H9 (cell line): ENCODE data around the gene STMN3. TPM values are rescaled to one million over a fixed set of nuclear protein-coding genes. Genes with fewer than 3 reads are reported as not detected.

Experiments
- DNase-seq: peaks from one replicate; pipeline ENCODE4 v3.0.0-alpha.2; 2017
- H2AFZ ChIP-seq: one replicate; pipeline ENCODE4 v1.6.1; 2013; ENCODE audit warnings: mild to moderate bottlenecking, low read length, control low read depth, moderate library complexity
- H2AK5ac ChIP-seq: 2 replicates; pipeline ENCODE4 v1.6.1; 2013; ENCODE audit warnings: low read length, control low read depth, mixed read lengths; ENCODE audit not compliant: insufficient read length
- H2BK120ac ChIP-seq: one replicate; pipeline ENCODE4 v1.6.1; 2013; ENCODE audit warnings: low read depth, mild to moderate bottlenecking, low read length, control low read depth, inconsistent platforms; ENCODE audit not compliant: poor library complexity, severe bottlenecking
- H2BK12ac ChIP-seq: 2 replicates; pipeline ENCODE4 v1.6.1; 2013; ENCODE audit warnings: low read length, control low read depth, mixed read lengths, low read depth; ENCODE audit not compliant: insufficient read length
- H2BK15ac ChIP-seq: 2 replicates; pipeline ENCODE4 v1.6.1; 2013; ENCODE audit warnings: low read depth, low read length, control low read depth
- H2BK20ac ChIP-seq: one replicate; pipeline ENCODE4 v1.6.1; 2013; ENCODE audit warnings: low read depth, mild to moderate bottlenecking, low read length, control low read depth, inconsistent platforms; ENCODE audit not compliant: poor library complexity, severe bottlenecking
- H2BK5ac ChIP-seq: 2 replicates; pipeline ENCODE4 v1.6.1; 2013; ENCODE audit warnings: low read length, control low read depth, mixed read lengths; ENCODE audit not compliant: insufficient read length
- H3K14ac ChIP-seq: 2 replicates; pipeline ENCODE4 v1.6.1; 2013; ENCODE audit warnings: low read length, control low read depth; ENCODE audit not compliant: insufficient read depth
- H3K18ac ChIP-seq: 2 replicates; pipeline ENCODE4 v1.6.1; 2013; ENCODE audit warnings: low read depth, mild to moderate bottlenecking, mixed read lengths, low read length, control low read depth; ENCODE audit not compliant: insufficient read length
- H3K23ac ChIP-seq: 2 replicates; pipeline ENCODE4 v1.6.1; 2013; ENCODE audit warnings: low read length, control low read depth, mixed read lengths, low read depth; ENCODE audit not compliant: insufficient read length
- H3K23me2 ChIP-seq: 2 replicates; pipeline ENCODE4 v1.6.1; 2013; ENCODE audit warnings: low read depth, mild to moderate bottlenecking, mixed read lengths, low read length, control low read depth; ENCODE audit not compliant: insufficient read length, poor library complexity, severe bottlenecking
- H3K27ac ChIP-seq: 2 replicates; pipeline ENCODE4 v1.5.1; 2013; ENCODE audit warnings: low read length, control low read depth, mixed read lengths, low read depth; ENCODE audit not compliant: insufficient read length
- H3K27me3 ChIP-seq: 2 replicates; pipeline ENCODE4 v1.6.1; 2013; ENCODE audit warnings: low read length, control low read depth, inconsistent platforms; ENCODE audit not compliant: insufficient read depth
- H3K4ac ChIP-seq: 2 replicates; pipeline ENCODE4 v1.6.1; 2013; ENCODE audit warnings: low read depth, mild to moderate bottlenecking, control low read depth, inconsistent platforms, low read length, moderate library complexity
- H3K4me1 ChIP-seq: 2 replicates; pipeline ENCODE4 v1.6.1; 2013; ENCODE audit warnings: low read length, control low read depth, inconsistent platforms; ENCODE audit not compliant: insufficient read depth
- H3K4me2 ChIP-seq: 2 replicates; pipeline ENCODE4 v1.6.1; 2013; ENCODE audit warnings: low read length, control low read depth, mixed read lengths; ENCODE audit not compliant: insufficient read length, insufficient read depth
- H3K56ac ChIP-seq: 2 replicates; pipeline ENCODE4 v1.6.1; 2013; ENCODE audit warnings: low read depth, mild to moderate bottlenecking, mixed read lengths, low read length, control low read depth; ENCODE audit not compliant: insufficient read length
- H3K79me1 ChIP-seq: 2 replicates; pipeline ENCODE4 v1.6.1; 2013; ENCODE audit warnings: low read depth, mild to moderate bottlenecking, moderate library complexity, low read length, control low read depth, inconsistent platforms; ENCODE audit not compliant: insufficient read depth, poor library complexity, severe bottlenecking
- H3K79me2 ChIP-seq: 2 replicates; pipeline ENCODE4 v1.6.1; 2013; ENCODE audit warnings: low read length, control low read depth, inconsistent platforms; ENCODE audit not compliant: insufficient read depth
- H3K9ac ChIP-seq: 2 replicates; pipeline ENCODE4 v1.6.1; 2013; ENCODE audit warnings: low read length, control low read depth, mixed read lengths; ENCODE audit not compliant: insufficient read length; ENCODE audit errors: extremely low read depth
- H3K9me3 ChIP-seq: one replicate; pipeline ENCODE4 v1.6.1; 2013; ENCODE audit warnings: low read depth, low read length, inconsistent platforms; ENCODE audit not compliant: control insufficient read depth
- H3T11ph ChIP-seq: one replicate; pipeline ENCODE4 v1.6.1; 2013; ENCODE audit warnings: mild to moderate bottlenecking, low read length, control low read depth, inconsistent platforms
- H4K20me1 ChIP-seq: one replicate; pipeline ENCODE4 v1.6.1; 2013; ENCODE audit not compliant: control insufficient read depth, insufficient read length, insufficient read depth
- H4K5ac ChIP-seq: 2 replicates; pipeline ENCODE4 v1.6.1; 2013; ENCODE audit warnings: low read depth, mild to moderate bottlenecking, mixed read lengths, low read length, control low read depth; ENCODE audit not compliant: insufficient read length
- H4K8ac ChIP-seq: replicated peaks from 2 replicates; pipeline ENCODE4 v1.6.1; 2013; ENCODE audit warnings: low read length, control low read depth, mixed read lengths, low read depth; ENCODE audit not compliant: insufficient read length
- H4K91ac ChIP-seq: 2 replicates; pipeline ENCODE4 v1.6.1; 2013; ENCODE audit warnings: low read depth, mild to moderate bottlenecking, moderate library complexity, mixed read lengths, low read length, control low read depth; ENCODE audit not compliant: insufficient read length
- H3K27ac Mint-ChIP-seq, 3 experiments: 2 replicates in 2 of 3; 3 replicates in 1 of 3; pipeline ENCODE4 v1.8.0; 2020 to 2021; ENCODE audit warnings: mixed read lengths in 3 of 3, mild to moderate bottlenecking in 1 of 3, moderate library complexity in 1 of 3
- H3K27me3 Mint-ChIP-seq: 2 replicates; pipeline ENCODE4 v1.8.0; 2021; ENCODE audit warnings: low read depth, mild to moderate bottlenecking, moderate library complexity, mixed read lengths
- H3K36me3 Mint-ChIP-seq, 3 experiments: 2 replicates in 2 of 3; 3 replicates in 1 of 3; pipeline ENCODE4 v1.8.0; 2020 to 2021; ENCODE audit warnings: low read depth in 3 of 3, mixed read lengths in 3 of 3; ENCODE audit not compliant: insufficient read depth in 1 of 3
- H3K4me1 Mint-ChIP-seq, 2 experiments: 2 replicates each; pipeline ENCODE4 v1.8.0; 2020; ENCODE audit warnings: mixed read lengths in 2 of 2
- H3K4me3 Mint-ChIP-seq, 2 experiments: 2 replicates in 1 of 2; 3 replicates in 1 of 2; pipeline ENCODE4 v1.8.0; 2020 to 2021; ENCODE audit warnings: mild to moderate bottlenecking in 2 of 2, mixed read lengths in 2 of 2, moderate library complexity in 1 of 2
- H3K9me3 Mint-ChIP-seq, 2 experiments: 2 replicates in 1 of 2; 3 replicates in 1 of 2; pipeline ENCODE4 v1.8.0; 2020; ENCODE audit warnings: mild to moderate bottlenecking in 2 of 2, mixed read lengths in 2 of 2, moderate library complexity in 1 of 2
- WGBS: extraction: QIAGEN DNeasy Blood & Tissue Kit; methylation state at CpG from one replicate; pipeline ENCODE4 v1.1.7; 2013; ENCODE audit warnings: missing lambda C conversion rate, low lambda C conversion rate, mixed read lengths; ENCODE audit not compliant: insufficient read length; ENCODE audit errors: extremely low coverage; 5-methylcytosine and 5-hydroxymethylcytosine counted together
- total RNA-seq: library from RNA; stranded (reverse); gene quantifications from 2 replicates; pipeline ENCODE4 v1.2.1, GENCODE V29; 2021
- TF ChIP-seq, protein P1 (sequence below): fragments of 200-600 bp; sonication (generic); conservative IDR thresholded peaks from 3 replicates; pipeline ENCODE4 v1.8.0; 2021; ENCODE audit warnings: antibody characterized with exemption, mild to moderate bottlenecking

Gene STMN3
- total RNA-seq, 1 experiment from 2014 or later, result 54.0 TPM

DNA sequence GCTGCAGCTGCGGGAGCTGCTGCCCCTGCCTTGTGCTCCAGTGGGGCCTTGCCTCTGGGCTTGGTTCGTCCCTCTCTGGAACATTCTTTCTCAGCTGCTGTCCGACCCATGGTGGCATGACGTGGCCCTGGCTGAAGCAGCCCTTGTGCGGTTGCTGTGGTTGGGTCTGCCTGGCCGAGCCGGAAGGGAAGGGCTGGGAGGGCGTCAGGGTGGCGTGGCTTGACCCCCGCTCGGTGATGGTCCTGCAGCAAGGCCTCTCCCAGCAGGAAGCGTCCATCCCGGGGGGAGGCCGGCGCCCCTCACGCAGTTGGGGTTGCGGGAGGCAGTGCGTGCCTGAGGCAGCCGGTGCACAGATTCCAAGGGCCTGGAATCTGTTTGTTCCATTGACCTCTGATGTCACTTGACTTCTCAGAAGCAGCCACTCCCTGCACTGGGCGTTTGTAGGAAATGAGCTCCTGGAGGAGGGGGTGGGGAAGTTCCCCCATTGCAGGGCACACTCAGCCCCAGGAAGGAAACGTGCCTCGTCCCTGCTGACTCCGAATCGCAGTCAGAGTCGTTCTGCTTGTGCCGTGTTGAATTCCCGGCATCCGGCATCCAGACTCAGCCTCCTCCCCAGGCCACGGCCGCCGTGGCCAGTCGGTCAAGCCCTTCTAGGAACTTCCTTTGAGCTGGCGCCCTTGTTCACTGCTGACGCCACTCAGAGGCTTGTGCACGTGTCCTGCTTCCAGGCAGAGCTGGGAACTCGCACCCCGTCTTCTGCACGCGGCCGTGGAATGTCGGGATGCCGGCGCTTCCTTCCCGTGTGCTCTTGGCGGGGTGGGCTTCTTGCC is 33.5 kb upstream of the STMN3 start:
- Histone ChIP-seq H2BK20ac (no peak overlapping the region), H3K27me3 (no peaks in the 10 kb centered on the region), H3K9ac (no peak overlapping the region), H3T11ph (no peak overlapping the region), H3K79me1 (no peaks in the 10 kb centered on the region), H3K4me2 (no peak overlapping the region), H3K79me2 (no peaks in the 10 kb centered on the region), H2BK5ac (no peak overlapping the region), H3K4ac (no peak overlapping the region), H2AFZ (no peak overlapping the region), H4K8ac (no peak overlapping the region), H3K23ac (no peak overlapping the region), H3K23me2 (no peaks in the 10 kb centered on the region), H3K56ac (no peak overlapping the region), H3K4me1 (no peaks in the 10 kb centered on the region), H2AK5ac (no peak overlapping the region), H4K20me1 (no peaks in the 10 kb centered on the region), H3K18ac (no peak overlapping the region), H2BK15ac (no peak overlapping the region), H3K27ac (no peak overlapping the region), H4K5ac (no peak overlapping the region), H4K91ac (no peak overlapping the region), H2BK12ac (no peak overlapping the region), H3K9me3 (no peaks in the 10 kb centered on the region), H3K14ac (no peak overlapping the region; the same call in 1 of the 2 replicates), H2BK120ac (no peak overlapping the region)
- Mint-ChIP-seq H3K9me3 (no peaks in the 10 kb centered on the region), H3K36me3 (peaks cover 2 to 5% (median 3%) of the 10 kb centered on the region in 3 experiments; a peak in 5 of 7 replicates), H3K27me3 (no peaks in the 10 kb centered on the region; the same call in 1 of the 2 replicates), H3K4me1 (no peaks in the 10 kb centered on the region), H3K4me3 (no peak overlapping the region), H3K27ac (no peak overlapping the region)
- TF ChIP-seq, protein P1, sequence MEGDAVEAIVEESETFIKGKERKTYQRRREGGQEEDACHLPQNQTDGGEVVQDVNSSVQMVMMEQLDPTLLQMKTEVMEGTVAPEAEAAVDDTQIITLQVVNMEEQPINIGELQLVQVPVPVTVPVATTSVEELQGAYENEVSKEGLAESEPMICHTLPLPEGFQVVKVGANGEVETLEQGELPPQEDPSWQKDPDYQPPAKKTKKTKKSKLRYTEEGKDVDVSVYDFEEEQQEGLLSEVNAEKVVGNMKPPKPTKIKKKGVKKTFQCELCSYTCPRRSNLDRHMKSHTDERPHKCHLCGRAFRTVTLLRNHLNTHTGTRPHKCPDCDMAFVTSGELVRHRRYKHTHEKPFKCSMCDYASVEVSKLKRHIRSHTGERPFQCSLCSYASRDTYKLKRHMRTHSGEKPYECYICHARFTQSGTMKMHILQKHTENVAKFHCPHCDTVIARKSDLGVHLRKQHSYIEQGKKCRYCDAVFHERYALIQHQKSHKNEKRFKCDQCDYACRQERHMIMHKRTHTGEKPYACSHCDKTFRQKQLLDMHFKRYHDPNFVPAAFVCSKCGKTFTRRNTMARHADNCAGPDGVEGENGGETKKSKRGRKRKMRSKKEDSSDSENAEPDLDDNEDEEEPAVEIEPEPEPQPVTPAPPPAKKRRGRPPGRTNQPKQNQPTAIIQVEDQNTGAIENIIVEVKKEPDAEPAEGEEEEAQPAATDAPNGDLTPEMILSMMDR, result no peak
- no peak for DNase-seq
- no CpG with 5 or more reads among the region's 45 CpGs for WGBS
